Measurements from ENCODE around the gene SLC16A5. TPM values are rescaled to one million over a fixed set of nuclear protein-coding genes. Genes with fewer than 3 reads are reported as not detected.

Gene SLC16A5
- total and polyA plus RNA-seq, 8 donors: 18.5 to 45.1 (median 23.9) TPM

DNA sequence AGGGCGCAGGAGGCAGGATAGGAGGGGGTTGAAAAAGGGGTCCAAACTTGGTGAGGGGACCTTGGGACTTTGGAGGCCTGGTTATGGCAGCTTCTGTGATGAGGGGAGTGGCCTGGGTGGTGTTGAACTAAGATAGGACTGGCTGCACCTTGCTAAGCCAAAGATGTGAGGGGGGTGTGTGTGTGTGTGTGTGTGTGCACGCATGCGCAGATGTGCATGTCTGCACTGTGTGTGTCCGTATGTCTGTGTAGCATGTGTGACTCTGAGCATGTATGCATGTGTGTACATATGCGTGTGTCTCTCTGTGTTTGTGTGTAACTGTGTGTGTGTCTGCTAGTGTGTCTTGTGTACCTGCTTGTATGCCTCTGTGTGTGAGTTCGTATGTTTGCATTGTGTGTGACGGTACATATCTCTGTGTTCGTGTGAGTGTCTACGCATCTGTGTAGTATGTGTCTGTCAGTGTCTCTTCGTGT lies 4.1 kb downstream of the SLC16A5 start:
- Histone ChIP-seq H3K27ac (peak overlapping the region; percentile 41 to 48), H3K36me3 (peaks cover 0 to 17% of the 10 kb centered on the region in 2 donors), H3K27me3 (no peaks in the 10 kb centered on the region), H3K9me3 (no peaks in the 10 kb centered on the region), H3K4me1 (peaks cover 45 to 94% of the 10 kb centered on the region in 2 donors), H3K4me3 (peak overlapping the region in 1 of 2 donors; percentile 21)
- TF ChIP-seq, protein P1, sequence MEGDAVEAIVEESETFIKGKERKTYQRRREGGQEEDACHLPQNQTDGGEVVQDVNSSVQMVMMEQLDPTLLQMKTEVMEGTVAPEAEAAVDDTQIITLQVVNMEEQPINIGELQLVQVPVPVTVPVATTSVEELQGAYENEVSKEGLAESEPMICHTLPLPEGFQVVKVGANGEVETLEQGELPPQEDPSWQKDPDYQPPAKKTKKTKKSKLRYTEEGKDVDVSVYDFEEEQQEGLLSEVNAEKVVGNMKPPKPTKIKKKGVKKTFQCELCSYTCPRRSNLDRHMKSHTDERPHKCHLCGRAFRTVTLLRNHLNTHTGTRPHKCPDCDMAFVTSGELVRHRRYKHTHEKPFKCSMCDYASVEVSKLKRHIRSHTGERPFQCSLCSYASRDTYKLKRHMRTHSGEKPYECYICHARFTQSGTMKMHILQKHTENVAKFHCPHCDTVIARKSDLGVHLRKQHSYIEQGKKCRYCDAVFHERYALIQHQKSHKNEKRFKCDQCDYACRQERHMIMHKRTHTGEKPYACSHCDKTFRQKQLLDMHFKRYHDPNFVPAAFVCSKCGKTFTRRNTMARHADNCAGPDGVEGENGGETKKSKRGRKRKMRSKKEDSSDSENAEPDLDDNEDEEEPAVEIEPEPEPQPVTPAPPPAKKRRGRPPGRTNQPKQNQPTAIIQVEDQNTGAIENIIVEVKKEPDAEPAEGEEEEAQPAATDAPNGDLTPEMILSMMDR (IDR thresholded peaks at IDR 0.05): no peak
- intact Hi-C loops (cut with DNase I): no loop called here
- ATAC-seq: no peak
- no peak for DNase-seq

DNA sequence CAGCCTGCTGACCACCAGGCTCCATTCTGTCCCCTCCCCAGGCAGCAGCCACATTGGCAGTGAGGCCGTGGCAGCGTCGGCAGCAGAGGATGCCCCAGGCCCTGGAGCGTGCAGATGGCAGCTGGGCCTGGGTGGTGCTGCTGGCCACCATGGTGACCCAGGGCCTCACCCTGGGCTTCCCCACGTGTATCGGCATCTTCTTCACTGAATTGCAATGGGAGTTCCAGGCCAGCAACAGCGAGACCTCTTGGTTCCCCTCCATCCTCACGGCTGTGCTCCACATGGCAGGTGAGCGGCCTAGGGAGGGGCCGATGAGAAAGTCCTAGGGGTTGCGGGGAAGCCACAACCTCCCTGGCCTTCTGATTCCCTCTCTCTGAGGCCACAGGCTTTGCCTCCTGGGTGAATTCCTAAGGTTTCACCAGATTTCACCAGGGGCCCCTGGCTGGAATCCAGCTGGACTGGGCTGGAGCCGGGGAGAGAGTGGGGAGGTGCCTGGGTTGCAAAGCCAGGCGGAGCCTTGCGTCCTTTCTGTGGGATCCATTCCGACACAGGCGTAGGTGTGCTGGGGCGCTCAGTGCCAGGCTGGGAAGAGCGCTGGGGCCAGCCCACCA lies 5.9 kb downstream of the SLC16A5 start:
- Histone ChIP-seq H3K27ac (peak overlapping the region; percentile 48 to 84), H3K4me1 (peaks cover 42 to 87% of the 10 kb centered on the region in 2 donors), H3K9me3 (no peaks in the 10 kb centered on the region), H3K27me3 (no peaks in the 10 kb centered on the region), H3K36me3 (peaks cover 0 to 28% of the 10 kb centered on the region in 2 donors), H3K4me3 (peak overlapping the region in 1 of 2 donors; percentile 9)
- intact Hi-C loops (cut with DNase I): no loop called here
- ATAC-seq (no peak), DNase-seq (no peak)
- TF ChIP-seq, protein P1 (IDR thresholded peaks at IDR 0.05): no peak

DNA sequence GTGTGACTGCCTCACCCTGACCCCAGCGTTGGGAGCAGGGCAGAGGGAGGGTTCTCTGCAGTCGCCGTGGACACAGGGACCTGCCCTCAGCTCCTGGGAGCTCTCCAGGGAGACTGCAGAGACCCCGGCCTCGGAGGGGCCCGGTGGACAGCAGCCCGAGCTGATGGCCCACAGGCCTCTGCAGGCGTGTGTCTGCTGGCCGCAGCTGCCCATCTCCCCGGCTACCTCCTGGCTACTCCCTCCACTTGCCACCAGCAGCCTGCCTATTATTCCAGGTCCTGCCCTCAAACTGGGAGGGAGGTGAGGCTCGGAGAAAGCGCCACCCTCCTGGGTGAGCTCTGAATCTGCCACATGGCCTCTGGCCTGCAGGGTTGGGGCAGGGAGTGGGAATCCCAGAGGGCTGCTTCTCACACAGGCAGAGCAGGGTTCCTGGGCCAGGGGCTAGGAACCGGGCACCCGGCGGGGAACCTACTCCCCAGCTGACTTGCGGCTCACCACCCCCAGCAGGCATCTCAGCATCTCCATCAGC lies 7.2 kb downstream of the SLC16A5 start:
- DNase-seq (no peak), ATAC-seq (no peak)
- Histone ChIP-seq H3K4me1 (peaks cover 34 to 74% of the 10 kb centered on the region in 2 donors), H3K27ac (peak overlapping the region; percentile 53 to 84), H3K36me3 (peaks cover 0 to 41% of the 10 kb centered on the region in 2 donors), H3K27me3 (no peaks in the 10 kb centered on the region), H3K4me3 (no peak overlapping the region), H3K9me3 (no peaks in the 10 kb centered on the region)
- intact Hi-C loops (cut with DNase I): no loop called here
- TF ChIP-seq, protein P1 (IDR thresholded peaks at IDR 0.05): no peak

- peak overlapping the region; percentile 73 to 84 for H3K27ac ChIP-seq
These were observed 8.4 kb downstream of the SLC16A5 start for GRCh38 chr17:75096082-75096625.

DNA sequence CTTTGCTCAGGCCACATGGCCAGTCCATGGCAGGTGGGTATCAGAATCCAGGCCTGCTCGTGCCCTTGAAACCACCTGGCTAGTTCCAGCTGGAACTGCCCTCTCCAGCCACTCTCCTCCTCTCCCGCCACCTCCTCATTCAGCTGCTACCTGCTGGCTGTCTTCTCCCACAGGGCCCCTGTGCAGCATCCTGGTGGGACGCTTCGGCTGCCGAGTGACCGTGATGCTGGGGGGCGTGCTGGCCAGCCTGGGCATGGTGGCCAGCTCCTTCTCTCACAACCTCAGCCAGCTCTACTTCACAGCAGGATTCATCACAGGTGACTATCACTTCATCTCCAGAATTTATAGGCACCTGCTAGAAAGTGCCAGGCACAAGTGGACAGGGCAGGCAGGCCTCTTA lies 10.1 kb downstream of the SLC16A5 start:
- peaks cover 16 to 55% of the 10 kb centered on the region in 2 donors for H3K4me1 ChIP-seq
- ATAC-seq (no peak), DNase-seq (no peak)
- H3K36me3 ChIP-seq: peaks cover 0 to 53% of the 10 kb centered on the region in 2 donors
- no peaks in the 10 kb centered on the region for H3K27me3 ChIP-seq
- no peak overlapping the region for H3K4me3 ChIP-seq
- no peak overlapping the region for H3K27ac ChIP-seq
- intact Hi-C loops (cut with DNase I): no loop called here
- TF ChIP-seq, protein P1 (IDR thresholded peaks at IDR 0.05): no peak
- H3K9me3 ChIP-seq: no peaks in the 10 kb centered on the region

More at GRCh38 chr17:75096082-75096625, 8.4 kb downstream of the SLC16A5 start:
- TF ChIP-seq, protein P1 (IDR thresholded peaks at IDR 0.05): no peak
- ATAC-seq (peak; percentile 88), DNase-seq (peak in 3 of 4 donors; percentile 90 to 91 (median 91))
- intact Hi-C loops (cut with DNase I): no loop called here
- Histone ChIP-seq H3K36me3 (peaks cover 0 to 53% of the 10 kb centered on the region in 2 donors), H3K4me1 (peaks cover 22 to 62% of the 10 kb centered on the region in 2 donors), H3K9me3 (no peaks in the 10 kb centered on the region), H3K4me3 (no peak overlapping the region), H3K27me3 (no peaks in the 10 kb centered on the region)
